ENCODE data around the gene KCNJ15. TPM values are rescaled to one million over a fixed set of nuclear protein-coding genes. Genes with fewer than 3 reads are reported as not detected.
A peak's percentile ranks its signal among the peaks of the same experiment; 100 is the strongest.

The KCNJ15 gene
- total RNA-seq, 2 donors from 2014 or later = 0.12 TPM; not detected in 1

- Mint-ChIP-seq H3K4me3 (no peak overlapping the region), H3K27me3 (no peaks in the 10 kb centered on the region), H3K27ac (no peak overlapping the region), H3K4me1 (peaks cover 8% of the 10 kb centered on the region), H3K36me3 (ENCODE audit: low read depth) (no peaks in the 10 kb centered on the region)
- DNase-seq (no peak), ATAC-seq (no peak)
- H3K9me3 ChIP-seq (ENCODE audit: control insufficient read depth, low read length, poor library complexity, severe bottlenecking) = no peaks in the 10 kb centered on the region
Measured at GRCh38 chr21:38321568-38321967, 64.8 kb downstream of the KCNJ15 start.

DNA sequence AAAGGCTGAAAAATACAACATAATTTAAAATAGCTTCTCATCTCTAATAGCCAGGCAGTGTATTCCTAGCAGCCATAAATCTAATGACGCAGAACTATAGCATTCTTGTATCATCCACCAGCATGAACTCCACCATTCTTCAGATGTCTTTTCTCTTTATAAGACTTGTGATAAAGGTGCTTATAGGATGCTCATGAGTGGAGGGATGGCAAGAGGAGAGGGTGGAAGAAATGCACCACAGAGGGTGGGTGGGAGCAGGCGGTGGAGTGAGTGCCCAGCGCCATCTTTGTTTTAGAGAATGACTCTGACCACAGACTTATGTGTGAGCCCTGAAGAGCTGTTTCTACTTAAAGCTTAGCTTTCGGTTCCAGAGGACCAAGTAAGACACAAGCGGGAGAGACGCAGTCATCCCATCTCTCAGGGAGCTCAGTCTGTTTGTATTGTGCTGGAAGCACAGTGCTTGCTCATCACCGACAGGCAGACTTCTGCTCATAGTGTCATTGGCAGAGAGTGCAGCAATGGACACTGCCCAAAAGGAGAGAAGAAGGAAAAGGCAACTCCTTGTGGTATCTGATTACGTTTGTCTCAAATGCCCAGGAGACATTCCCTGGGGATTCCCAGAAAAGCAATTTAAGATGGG, 65.6 kb downstream of the KCNJ15 start:
- Mint-ChIP-seq H3K27me3 (no peaks in the 10 kb centered on the region), H3K4me1 (peaks cover 8% of the 10 kb centered on the region), H3K4me3 (no peak overlapping the region), H3K36me3 (ENCODE audit: low read depth) (no peaks in the 10 kb centered on the region), H3K27ac (no peak overlapping the region)
- no peaks in the 10 kb centered on the region for H3K9me3 ChIP-seq (ENCODE audit: control insufficient read depth, low read length, poor library complexity, severe bottlenecking)
- no peak for DNase-seq
- ATAC-seq = no peak

DNA sequence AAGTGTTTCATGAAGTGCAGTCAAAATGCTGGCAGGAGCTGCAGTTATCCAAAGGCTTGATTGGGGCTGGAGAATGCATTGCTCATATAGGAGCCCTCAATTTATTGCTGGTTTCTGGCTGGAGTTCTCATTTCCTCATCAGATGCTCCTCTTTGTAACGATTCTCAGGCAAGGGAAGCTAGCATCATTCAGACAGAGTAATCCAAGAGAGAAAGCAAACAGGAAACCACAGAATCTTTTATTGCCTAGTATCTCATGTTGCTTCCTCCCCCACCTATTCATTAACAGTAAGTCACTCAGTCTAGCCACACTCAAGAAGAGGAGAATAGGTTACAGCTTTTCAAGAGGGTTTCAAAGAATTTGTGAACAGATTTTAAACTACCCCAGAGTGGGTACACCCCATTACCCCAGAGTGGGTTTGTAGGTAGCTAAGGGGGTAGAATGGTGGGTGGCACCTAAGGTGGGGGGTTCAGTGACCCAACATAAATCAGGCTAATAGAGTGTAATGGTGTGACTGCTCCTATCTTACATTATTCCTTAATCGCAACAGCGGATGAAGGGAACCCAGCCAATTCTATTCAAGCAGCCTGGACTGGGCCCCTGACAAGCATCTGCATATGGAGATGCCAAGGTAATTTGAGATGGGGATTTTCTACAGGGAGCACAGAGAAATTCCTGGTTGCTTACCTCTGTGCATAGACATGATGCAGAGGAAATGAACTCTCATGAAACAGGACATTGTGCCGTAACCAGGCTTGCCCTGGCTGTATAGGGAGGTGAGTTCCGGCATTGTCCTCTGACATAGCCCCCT, 67.1 kb downstream of the KCNJ15 start:
- no peak overlapping the region for H3K27ac Mint-ChIP-seq
- H3K36me3 Mint-ChIP-seq (ENCODE audit: low read depth) = no peaks in the 10 kb centered on the region
- H3K9me3 ChIP-seq (ENCODE audit: control insufficient read depth, low read length, poor library complexity, severe bottlenecking) = no peaks in the 10 kb centered on the region
- DNase-seq (no peak), ATAC-seq (peak; percentile 93)
- no peaks in the 10 kb centered on the region for H3K27me3 Mint-ChIP-seq
- peaks cover 8% of the 10 kb centered on the region for H3K4me1 Mint-ChIP-seq
- no peak overlapping the region for H3K4me3 Mint-ChIP-seq

DNA sequence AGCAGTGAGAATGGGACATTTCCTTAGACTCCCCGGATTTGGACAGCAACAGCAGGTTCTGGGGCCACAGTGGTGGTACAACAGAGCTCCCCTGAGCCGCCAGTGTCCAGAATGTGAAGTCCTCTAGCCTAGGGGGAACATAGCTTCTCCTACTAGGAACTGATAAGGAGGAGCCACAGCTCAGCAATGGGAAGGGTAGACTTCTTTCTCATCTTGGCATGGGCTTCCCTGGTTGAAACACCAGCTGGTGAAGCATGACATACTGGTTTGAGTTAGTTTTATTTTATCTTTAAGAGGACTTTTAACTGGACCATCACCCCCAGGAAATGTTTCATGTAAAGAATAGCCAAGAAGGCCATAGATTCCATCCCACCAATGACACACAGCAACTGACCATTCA, 68.4 kb downstream of the KCNJ15 start:
- H3K9me3 ChIP-seq (ENCODE audit: control insufficient read depth, low read length, poor library complexity, severe bottlenecking) = no peaks in the 10 kb centered on the region
- no peaks in the 10 kb centered on the region for H3K27me3 Mint-ChIP-seq
- H3K36me3 Mint-ChIP-seq (ENCODE audit: low read depth) = no peaks in the 10 kb centered on the region
- H3K4me1 Mint-ChIP-seq = peaks cover 6% of the 10 kb centered on the region
- H3K27ac Mint-ChIP-seq = no peak overlapping the region
- no peak overlapping the region for H3K4me3 Mint-ChIP-seq
- DNase-seq = no peak
- ATAC-seq = no peak

- ATAC-seq (no peak), DNase-seq (no peak)
- Mint-ChIP-seq H3K4me3 (no peak overlapping the region), H3K36me3 (ENCODE audit: low read depth) (no peaks in the 10 kb centered on the region), H3K27ac (no peak overlapping the region), H3K4me1 (peaks cover 6% of the 10 kb centered on the region), H3K27me3 (no peaks in the 10 kb centered on the region)
- H3K9me3 ChIP-seq (ENCODE audit: control insufficient read depth, low read length, poor library complexity, severe bottlenecking) = no peaks in the 10 kb centered on the region
Measured at GRCh38 chr21:38325731-38326420, 69.1 kb downstream of the KCNJ15 start.

DNA sequence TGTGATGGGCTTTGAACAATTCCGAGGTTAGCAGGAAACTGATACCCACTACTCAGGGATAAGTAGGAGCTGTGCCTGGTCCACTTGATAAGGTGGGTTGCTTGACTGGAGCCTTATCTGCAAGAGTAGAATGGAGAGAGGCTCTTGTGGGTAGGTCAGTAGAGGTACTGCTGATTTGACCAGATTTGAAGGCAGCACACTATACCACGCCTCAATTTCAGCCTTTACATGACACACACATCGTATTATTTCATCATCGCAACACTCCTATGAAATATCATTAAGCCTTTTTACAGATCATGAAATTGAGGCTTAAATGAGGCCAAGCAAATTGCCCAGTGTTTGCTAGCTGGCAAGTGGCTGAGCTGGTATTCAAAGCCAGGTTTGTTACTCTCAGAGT, 69.6 kb downstream of the KCNJ15 start:
- no peaks in the 10 kb centered on the region for H3K36me3 Mint-ChIP-seq (ENCODE audit: low read depth)
- no peaks in the 10 kb centered on the region for H3K9me3 ChIP-seq (ENCODE audit: control insufficient read depth, low read length, poor library complexity, severe bottlenecking)
- H3K4me1 Mint-ChIP-seq = peaks cover 6% of the 10 kb centered on the region
- H3K27me3 Mint-ChIP-seq = no peaks in the 10 kb centered on the region
- no peak overlapping the region for H3K27ac Mint-ChIP-seq
- DNase-seq (no peak), ATAC-seq (no peak)
- no peak overlapping the region for H3K4me3 Mint-ChIP-seq

GRCh38 chr21:38326899-38327298, 70.1 kb downstream of the KCNJ15 start:
- no peak for ATAC-seq
- DNase-seq = no peak
- Mint-ChIP-seq H3K4me1 (peaks cover 6% of the 10 kb centered on the region), H3K27me3 (no peaks in the 10 kb centered on the region), H3K4me3 (no peak overlapping the region), H3K27ac (no peak overlapping the region), H3K36me3 (ENCODE audit: low read depth) (no peaks in the 10 kb centered on the region)
- H3K9me3 ChIP-seq (ENCODE audit: control insufficient read depth, low read length, poor library complexity, severe bottlenecking) = no peaks in the 10 kb centered on the region

GRCh38 chr21:38327984-38328383, 71.2 kb downstream of the KCNJ15 start:
- ATAC-seq = no peak
- no peak overlapping the region for H3K4me3 Mint-ChIP-seq
- H3K9me3 ChIP-seq (ENCODE audit: control insufficient read depth, low read length, poor library complexity, severe bottlenecking) = no peaks in the 10 kb centered on the region
- no peak for DNase-seq
- H3K36me3 Mint-ChIP-seq (ENCODE audit: low read depth) = no peaks in the 10 kb centered on the region
- H3K27me3 Mint-ChIP-seq = no peaks in the 10 kb centered on the region
- H3K27ac Mint-ChIP-seq = no peak overlapping the region
- peaks cover 6% of the 10 kb centered on the region for H3K4me1 Mint-ChIP-seq

GRCh38 chr21:38329162-38329561, 72.4 kb downstream of the KCNJ15 start:
- Mint-ChIP-seq H3K27ac (no peak overlapping the region), H3K36me3 (ENCODE audit: low read depth) (no peaks in the 10 kb centered on the region), H3K4me1 (no peaks in the 10 kb centered on the region), H3K27me3 (no peaks in the 10 kb centered on the region), H3K4me3 (no peak overlapping the region)
- ATAC-seq (no peak), DNase-seq (no peak)
- H3K9me3 ChIP-seq (ENCODE audit: control insufficient read depth, low read length, poor library complexity, severe bottlenecking) = no peaks in the 10 kb centered on the region

GRCh38 chr21:38330666-38331065, 73.9 kb downstream of the KCNJ15 start:
- Mint-ChIP-seq H3K36me3 (ENCODE audit: low read depth) (no peaks in the 10 kb centered on the region), H3K27me3 (no peaks in the 10 kb centered on the region), H3K4me3 (no peak overlapping the region), H3K27ac (no peak overlapping the region), H3K4me1 (no peaks in the 10 kb centered on the region)
- DNase-seq = no peak
- no peak for ATAC-seq
- H3K9me3 ChIP-seq (ENCODE audit: control insufficient read depth, low read length, poor library complexity, severe bottlenecking) = no peaks in the 10 kb centered on the region

DNA sequence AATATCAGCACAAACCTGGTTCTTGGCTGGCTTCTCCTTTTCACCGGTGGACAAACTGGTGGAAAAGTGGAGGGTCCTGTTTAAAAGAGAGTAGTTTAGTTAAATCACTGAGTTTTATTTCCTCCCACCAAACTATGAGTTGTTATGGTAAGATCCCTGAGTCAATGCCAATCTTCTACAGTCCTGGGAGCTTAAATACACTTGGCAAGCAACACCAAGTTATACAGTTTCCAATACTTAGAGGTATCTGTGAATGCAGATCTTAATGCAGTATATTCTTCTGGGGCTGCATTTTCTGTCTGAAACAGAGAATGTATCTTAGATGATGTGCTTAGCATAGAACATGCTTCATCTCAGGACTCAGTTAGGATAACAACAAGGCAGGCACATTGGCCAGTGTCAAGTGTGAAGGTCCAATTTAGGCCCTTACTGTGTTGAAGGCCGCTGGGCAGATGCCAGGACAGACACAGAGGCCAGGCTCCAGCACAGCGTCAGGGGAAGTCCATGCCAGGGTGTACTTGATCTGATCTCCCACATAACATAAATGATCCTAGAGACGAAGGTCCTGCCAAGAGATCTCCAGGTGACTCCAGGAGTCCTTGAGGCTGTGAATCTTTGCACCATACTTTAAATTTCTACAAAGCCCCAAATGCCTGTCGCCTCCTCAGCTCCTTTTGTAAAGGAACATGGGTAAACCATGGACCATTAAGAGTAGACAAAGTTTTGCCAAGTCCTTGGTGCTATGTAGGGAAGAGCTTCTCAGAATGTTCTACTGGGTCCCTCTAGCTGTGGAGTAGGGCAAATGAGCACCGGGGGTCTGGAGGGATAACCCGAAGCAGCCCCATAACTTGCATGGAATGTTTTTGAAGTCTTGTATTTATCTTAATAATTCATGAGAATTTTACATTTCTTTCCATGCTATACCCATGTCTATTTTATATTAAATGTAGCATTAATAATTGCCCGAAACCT, 76.8 kb downstream of the KCNJ15 start:
- H3K36me3 Mint-ChIP-seq (ENCODE audit: low read depth) = no peaks in the 10 kb centered on the region
- H3K9me3 ChIP-seq (ENCODE audit: control insufficient read depth, low read length, poor library complexity, severe bottlenecking) = no peaks in the 10 kb centered on the region
- no peaks in the 10 kb centered on the region for H3K27me3 Mint-ChIP-seq
- no peak overlapping the region for H3K4me3 Mint-ChIP-seq
- no peak for DNase-seq
- no peak for ATAC-seq
- H3K27ac Mint-ChIP-seq = no peak overlapping the region
- H3K4me1 Mint-ChIP-seq = no peaks in the 10 kb centered on the region

- Mint-ChIP-seq H3K4me1 (no peaks in the 10 kb centered on the region), H3K4me3 (no peak overlapping the region), H3K27ac (no peak overlapping the region), H3K27me3 (no peaks in the 10 kb centered on the region), H3K36me3 (ENCODE audit: low read depth) (no peaks in the 10 kb centered on the region)
- ATAC-seq (no peak), DNase-seq (no peak)
- H3K9me3 ChIP-seq (ENCODE audit: control insufficient read depth, low read length, poor library complexity, severe bottlenecking) = no peaks in the 10 kb centered on the region
Measured at GRCh38 chr21:38334866-38335265, 78.1 kb downstream of the KCNJ15 start.

GRCh38 chr21:38337793-38338192, 81.0 kb downstream of the KCNJ15 start:
- Mint-ChIP-seq H3K4me1 (no peaks in the 10 kb centered on the region), H3K27me3 (no peaks in the 10 kb centered on the region), H3K4me3 (no peak overlapping the region), H3K27ac (no peak overlapping the region), H3K36me3 (ENCODE audit: low read depth) (no peaks in the 10 kb centered on the region)
- ATAC-seq (no peak), DNase-seq (no peak)
- H3K9me3 ChIP-seq (ENCODE audit: control insufficient read depth, low read length, poor library complexity, severe bottlenecking) = no peaks in the 10 kb centered on the region

Measured in T-helper 17 cell (primary cell).